ENCODE measurements around the gene OR2B2. TPM values are rescaled to one million over a fixed set of nuclear protein-coding genes. Genes with fewer than 3 reads are reported as not detected.

OR2B2 gene
- total and polyA plus RNA-seq, 4 donors = not detected

DNA sequence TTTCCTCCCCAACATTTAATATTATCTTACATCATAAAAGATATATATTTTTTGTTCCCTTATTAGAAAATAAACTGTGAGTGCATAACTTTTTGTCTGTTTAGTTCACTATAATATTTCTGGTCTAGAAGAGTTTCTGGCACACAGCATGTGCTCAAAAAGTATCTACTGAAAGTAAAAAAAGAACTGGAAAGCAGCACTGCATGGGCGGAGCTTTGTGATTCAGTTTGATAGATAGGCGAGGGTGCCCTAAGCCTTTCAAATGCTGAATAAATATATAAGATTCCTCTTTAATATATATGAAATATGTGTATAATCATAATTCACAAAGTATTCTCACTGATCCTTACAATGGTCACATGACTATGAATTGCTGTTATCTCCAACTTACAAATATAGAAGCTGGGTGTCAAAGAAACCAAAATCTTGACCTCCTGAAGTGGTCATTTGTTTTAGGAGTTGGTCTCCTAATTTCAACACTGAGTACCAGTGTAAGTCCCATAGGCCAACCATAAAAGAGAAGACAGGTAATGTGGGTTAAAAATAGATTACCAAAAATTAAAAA lies 50.8 kb downstream of the OR2B2 start:
- H3K4me1 ChIP-seq (ENCODE audit: control insufficient read depth in 4 of 4, insufficient read depth in 4 of 4, low read length in 3 of 4) = peaks cover 2 to 20% (median 11%) of the 10 kb centered on the region in 4 donors
- no peak overlapping the region for H3K4me3 ChIP-seq (ENCODE audit: low read depth in 1 of 3, low read length in 3 of 3)
- H3K9ac ChIP-seq (ENCODE audit: low read depth in 1 of 2, low read length in 2 of 2) = no peak overlapping the region
- H3K36me3 ChIP-seq (ENCODE audit: control insufficient read depth in 4 of 4, insufficient read depth in 3 of 4, low read depth in 1 of 4, low read length in 3 of 4) = no peaks in the 10 kb centered on the region
- no peaks in the 10 kb centered on the region for H3K9me3 ChIP-seq (ENCODE audit: control insufficient read depth in 4 of 4, low read length in 3 of 4)
- 81% methylated on average over 2 of the region's 2 CpGs for WGBS
- no peaks in the 10 kb centered on the region for H3K27me3 ChIP-seq (ENCODE audit: control insufficient read depth in 4 of 4, insufficient read depth in 4 of 4, low read length in 3 of 4)
- no peak overlapping the region for H3K27ac ChIP-seq (ENCODE audit: low read depth in 1 of 2, low read length in 2 of 2)
- no peak for DNase-seq (ENCODE audit: low spot score)
- TF ChIP-seq MAX (IDR thresholded peaks at IDR 0.05) (no peak), FOXA2 (IDR thresholded peaks at IDR 0.05) (no peak), ZBTB33 (IDR thresholded peaks at IDR 0.05) (no peak), ATF3 (IDR thresholded peaks at IDR 0.05) (no peak), SP1 (IDR thresholded peaks at IDR 0.05) (no peak), NR2F2 (IDR thresholded peaks at IDR 0.05) (no peak), RAD21 (IDR thresholded peaks at IDR 0.05) (no peak), EGR1 (IDR thresholded peaks at IDR 0.05; ENCODE audit: low read depth in 2 of 2) (no peak), JUND (IDR thresholded peaks at IDR 0.05) (no peak), HNF4A (conservative IDR thresholded peaks at IDR 0.05) (no peak), HNF4G (IDR thresholded peaks at IDR 0.05) (no peak), RXRA (IDR thresholded peaks at IDR 0.05) (no peak), FOXA1 (IDR thresholded peaks at IDR 0.05) (no peak), REST (IDR thresholded peaks at IDR 0.05) (no peak)
- TF ChIP-seq, protein P1, sequence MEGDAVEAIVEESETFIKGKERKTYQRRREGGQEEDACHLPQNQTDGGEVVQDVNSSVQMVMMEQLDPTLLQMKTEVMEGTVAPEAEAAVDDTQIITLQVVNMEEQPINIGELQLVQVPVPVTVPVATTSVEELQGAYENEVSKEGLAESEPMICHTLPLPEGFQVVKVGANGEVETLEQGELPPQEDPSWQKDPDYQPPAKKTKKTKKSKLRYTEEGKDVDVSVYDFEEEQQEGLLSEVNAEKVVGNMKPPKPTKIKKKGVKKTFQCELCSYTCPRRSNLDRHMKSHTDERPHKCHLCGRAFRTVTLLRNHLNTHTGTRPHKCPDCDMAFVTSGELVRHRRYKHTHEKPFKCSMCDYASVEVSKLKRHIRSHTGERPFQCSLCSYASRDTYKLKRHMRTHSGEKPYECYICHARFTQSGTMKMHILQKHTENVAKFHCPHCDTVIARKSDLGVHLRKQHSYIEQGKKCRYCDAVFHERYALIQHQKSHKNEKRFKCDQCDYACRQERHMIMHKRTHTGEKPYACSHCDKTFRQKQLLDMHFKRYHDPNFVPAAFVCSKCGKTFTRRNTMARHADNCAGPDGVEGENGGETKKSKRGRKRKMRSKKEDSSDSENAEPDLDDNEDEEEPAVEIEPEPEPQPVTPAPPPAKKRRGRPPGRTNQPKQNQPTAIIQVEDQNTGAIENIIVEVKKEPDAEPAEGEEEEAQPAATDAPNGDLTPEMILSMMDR (IDR thresholded peaks at IDR 0.05; ENCODE audit: low read depth, low read length, missing input control) = no peak

Small RNA genes lying within 50 kb of the gene (small RNA-seq; reads per million reads assigned to genes)
- not detected for gene RNU7-26P

Other genes with a start within 250 kb of the OR2B2 start
- gene OR2B6, start 44.8 kb upstream of the OR2B2 start, total RNA-seq = under 1 TPM in 1 of 2 donors, not detected in 1; 0.19 TPM
- not detected for gene OR2B6, start 44.8 kb upstream of the OR2B2 start, polyA plus RNA-seq
- 1 to 10 TPM in 1 of 2 donors, under 1 TPM in 1; 0.51 to 1.3 TPM for gene ZNF165, start 168.2 kb upstream of the OR2B2 start, total RNA-seq
- under 1 TPM; 0.54 to 0.62 TPM for gene ZNF165, start 168.2 kb upstream of the OR2B2 start, polyA plus RNA-seq
- gene ZSCAN16, start 212.2 kb upstream of the OR2B2 start, total RNA-seq = 1 to 10 TPM; 1.5 to 3.5 TPM
- 1 to 10 TPM; 1.9 to 3.4 TPM for gene ZSCAN16, start 212.2 kb upstream of the OR2B2 start, polyA plus RNA-seq
- gene ZKSCAN8, start 229.5 kb upstream of the OR2B2 start, total RNA-seq = 10 to 100 TPM; 11.0 to 13.4 TPM
- 1 to 10 TPM; 2.4 to 2.6 TPM for gene ZKSCAN8, start 229.5 kb upstream of the OR2B2 start, polyA plus RNA-seq